ENCODE results near the gene DSCAM.

The DSCAM gene

GRCh38 chr21:40706176-40706575 is 140.8 kb downstream of the DSCAM start:
- DNase-seq (ENCODE audit: low spot score) = no peak

GRCh38 chr21:40704141-40704540 is 142.8 kb downstream of the DSCAM start:
- no peak for DNase-seq (ENCODE audit: low spot score)

DNA sequence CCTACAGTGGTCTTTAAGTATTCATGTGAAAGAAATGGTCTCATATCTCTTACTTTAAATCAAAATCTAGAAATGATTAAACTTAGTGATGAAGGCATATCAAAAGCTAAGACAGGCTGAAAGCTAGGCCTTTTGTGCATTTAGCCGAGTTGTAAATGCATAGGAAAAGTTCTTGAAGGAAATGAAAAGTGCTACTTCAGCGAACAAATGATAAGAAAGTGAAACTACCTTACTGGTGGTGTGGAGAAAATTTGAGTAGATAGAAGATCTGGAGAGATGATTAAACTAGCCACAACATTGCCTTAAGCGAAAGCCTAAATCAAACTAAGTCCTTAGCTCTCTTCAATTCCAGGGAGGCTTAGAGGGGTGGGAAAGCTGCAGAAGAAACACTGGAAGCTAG is 147.6 kb downstream of the DSCAM start:
- no peak for DNase-seq (ENCODE audit: low spot score)

GRCh38 chr21:40696246-40696645 is 150.7 kb downstream of the DSCAM start:
- no peak for DNase-seq (ENCODE audit: low spot score)

DNA sequence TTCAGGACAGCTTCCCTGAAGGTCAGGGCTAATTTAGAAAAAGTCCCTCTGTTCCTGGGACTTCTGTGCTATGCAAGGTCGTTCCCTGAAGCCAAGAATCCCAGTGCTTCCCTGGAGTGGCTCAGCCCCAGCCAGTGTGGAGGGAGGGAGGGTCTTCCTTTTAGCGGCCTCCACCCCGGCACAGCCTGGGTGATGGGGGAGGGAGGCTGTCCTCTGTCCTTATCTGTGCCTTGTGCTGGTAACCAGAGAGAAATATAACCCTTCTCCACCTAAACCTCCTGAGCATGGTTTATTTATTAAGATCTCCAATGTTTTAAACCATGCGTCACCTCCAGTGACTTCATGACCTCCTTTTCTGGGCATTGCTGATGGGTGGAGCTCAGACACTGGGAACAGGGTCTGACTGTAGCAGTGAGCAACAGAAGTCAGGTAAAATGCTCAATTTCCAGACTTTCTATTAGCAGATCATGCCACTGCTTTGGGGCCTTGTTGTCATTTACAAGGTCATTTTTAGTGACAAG is 157.1 kb downstream of the DSCAM start:
- DNase-seq (ENCODE audit: low spot score) = no peak

- DNase-seq (ENCODE audit: low spot score) = no peak
Observed at GRCh38 chr21:40689217-40689616, 157.7 kb downstream of the DSCAM start.

GRCh38 chr21:40688106-40688864 is 158.7 kb downstream of the DSCAM start:
- DNase-seq (ENCODE audit: low spot score) = no peak

DNA sequence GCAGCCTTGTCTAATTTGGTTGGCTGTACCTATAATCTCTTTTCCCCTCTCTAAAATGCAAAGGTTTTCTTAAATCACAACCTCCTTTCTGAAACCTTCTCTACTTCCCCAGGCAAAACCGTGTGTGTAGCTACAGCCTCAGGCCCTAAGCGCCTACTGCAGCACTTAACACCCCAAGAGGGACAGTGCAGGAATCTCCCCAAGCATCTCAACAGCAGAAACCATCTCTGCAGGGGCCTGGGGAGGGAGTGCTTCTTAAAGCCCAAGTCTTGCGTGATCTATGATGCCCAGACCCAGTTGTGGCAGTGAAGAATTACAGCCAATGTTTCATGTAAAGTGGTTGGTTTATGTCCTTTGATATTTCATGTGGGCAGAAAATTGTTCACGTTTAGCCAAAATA is 159.3 kb downstream of the DSCAM start:
- DNase-seq (ENCODE audit: low spot score) = no peak

GRCh38 chr21:40686526-40686925 is 160.4 kb downstream of the DSCAM start:
- no peak for DNase-seq (ENCODE audit: low spot score)

GRCh38 chr21:40685141-40685540 is 161.8 kb downstream of the DSCAM start:
- no peak for DNase-seq (ENCODE audit: low spot score)

- DNase-seq (ENCODE audit: low spot score) = no peak
Observed at GRCh38 chr21:40684726-40685125, 162.2 kb downstream of the DSCAM start.

DNA sequence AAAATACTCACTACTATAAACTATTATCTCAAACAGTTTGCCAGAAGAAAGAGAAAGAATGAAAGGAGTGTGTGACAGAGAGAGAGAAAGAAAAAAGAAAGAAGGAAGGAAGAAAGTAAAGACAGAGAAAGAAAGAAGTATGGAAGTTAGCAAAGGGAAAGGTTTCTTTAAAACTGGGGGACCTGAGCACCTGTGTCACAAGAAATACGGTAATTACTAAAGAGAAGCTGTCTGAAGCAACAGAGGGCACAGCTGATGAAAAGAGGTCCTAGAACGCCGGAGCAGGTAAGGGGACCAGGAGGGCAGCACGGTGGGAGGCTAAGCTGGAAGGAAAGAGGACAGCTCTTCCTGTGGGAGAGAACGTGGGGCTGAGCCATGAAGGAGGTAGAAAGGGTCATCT is 163.6 kb downstream of the DSCAM start:
- DNase-seq (ENCODE audit: low spot score) = no peak

DNA sequence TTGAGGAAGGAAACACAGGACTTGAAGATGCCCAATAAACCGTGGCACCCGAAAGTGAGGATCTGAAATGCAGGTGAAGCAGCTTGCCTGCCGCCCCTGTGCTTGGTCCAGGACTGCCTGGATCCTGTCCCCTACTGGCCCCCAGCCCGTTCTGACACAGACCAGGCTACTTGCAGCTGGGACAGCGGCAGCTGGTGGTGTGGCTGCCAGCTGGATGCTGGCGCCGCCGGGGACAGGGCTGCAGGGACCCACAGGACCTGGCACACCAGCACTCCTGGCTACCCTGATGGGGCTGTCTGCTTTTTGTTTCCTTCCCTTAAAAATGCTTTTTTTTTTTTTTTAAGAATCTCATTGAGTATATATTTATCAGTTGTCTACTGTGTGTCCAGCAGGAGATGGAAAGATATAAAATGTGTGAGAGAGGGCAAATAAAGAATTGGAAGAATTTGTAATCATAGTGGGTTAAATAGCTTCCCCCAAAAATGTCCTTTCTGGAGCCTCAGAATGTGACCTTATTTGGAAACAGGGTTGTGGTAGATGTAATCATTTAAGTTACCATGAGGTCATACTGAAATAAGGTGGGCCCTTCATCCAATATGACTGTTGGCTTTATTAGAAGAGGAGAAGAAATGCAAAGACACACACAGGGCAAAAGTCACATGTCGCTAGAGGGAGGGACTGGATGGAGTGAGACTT is 165.6 kb downstream of the DSCAM start:
- no peak for DNase-seq (ENCODE audit: low spot score)

GRCh38 chr21:40680311-40680710 is 166.6 kb downstream of the DSCAM start:
- DNase-seq (ENCODE audit: low spot score) = no peak

- no peak for DNase-seq (ENCODE audit: low spot score)
Observed at GRCh38 chr21:40678681-40679284, 168.2 kb downstream of the DSCAM start.

- no peak for DNase-seq (ENCODE audit: low spot score)
Observed at GRCh38 chr21:40675017-40675416, 171.9 kb downstream of the DSCAM start.

DNA sequence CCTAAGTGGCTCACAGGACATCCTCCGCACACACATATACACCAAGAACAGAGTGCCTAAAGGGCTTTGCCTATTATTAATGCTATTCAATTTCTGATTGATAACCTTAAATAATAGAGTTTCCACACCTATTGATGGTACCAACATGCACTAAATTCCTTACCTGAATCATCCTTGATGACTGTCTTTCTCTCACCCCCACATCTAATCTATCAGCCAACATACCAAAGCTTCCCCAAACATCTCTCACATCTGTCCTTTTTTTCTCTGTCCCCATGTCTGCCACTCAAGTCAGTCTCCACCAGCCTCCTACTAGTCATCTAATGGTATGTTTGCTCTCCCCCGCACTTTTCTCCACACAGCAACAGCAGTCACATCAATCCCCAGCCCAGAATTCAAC is 174.4 kb downstream of the DSCAM start:
- DNase-seq (ENCODE audit: low spot score) = no peak

GRCh38 chr21:40671716-40672115 is 175.2 kb downstream of the DSCAM start:
- DNase-seq (ENCODE audit: low spot score) = no peak

DNA sequence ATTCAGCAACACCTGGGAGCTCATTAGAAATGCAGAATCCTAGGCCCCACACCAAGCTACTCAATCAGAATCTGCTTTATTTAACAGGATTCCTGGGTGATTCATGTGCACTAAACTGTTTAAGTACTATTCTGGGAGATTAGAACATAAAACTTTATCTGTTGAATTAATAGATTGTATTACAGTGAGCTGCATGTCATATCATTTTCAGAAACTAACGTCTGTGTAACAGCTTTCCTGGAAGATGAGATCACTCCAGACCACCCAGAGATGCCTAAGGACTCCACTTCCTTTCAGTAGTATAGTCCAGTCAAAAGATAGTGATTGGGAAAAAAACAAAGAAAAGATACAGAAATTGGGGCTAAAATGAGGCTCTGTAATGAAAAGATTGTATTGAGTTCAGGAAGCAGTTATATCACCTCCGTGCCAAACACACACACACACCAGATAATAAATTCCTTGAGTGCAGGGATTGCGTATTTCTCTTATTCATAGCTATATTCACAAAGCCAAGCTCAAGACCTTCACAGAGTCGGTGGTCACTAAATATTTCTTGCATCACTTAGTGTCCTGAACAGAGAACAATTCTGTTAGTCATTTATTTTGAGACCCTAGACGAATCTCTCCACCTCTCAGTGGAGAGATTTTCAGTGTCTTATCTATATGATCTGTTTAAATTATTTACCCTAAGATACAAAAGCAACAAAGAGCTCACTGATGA is 178.2 kb downstream of the DSCAM start:
- no peak for DNase-seq (ENCODE audit: low spot score)

GRCh38 chr21:40667967-40668366 is 179.0 kb downstream of the DSCAM start:
- no peak for DNase-seq (ENCODE audit: low spot score)

DNA sequence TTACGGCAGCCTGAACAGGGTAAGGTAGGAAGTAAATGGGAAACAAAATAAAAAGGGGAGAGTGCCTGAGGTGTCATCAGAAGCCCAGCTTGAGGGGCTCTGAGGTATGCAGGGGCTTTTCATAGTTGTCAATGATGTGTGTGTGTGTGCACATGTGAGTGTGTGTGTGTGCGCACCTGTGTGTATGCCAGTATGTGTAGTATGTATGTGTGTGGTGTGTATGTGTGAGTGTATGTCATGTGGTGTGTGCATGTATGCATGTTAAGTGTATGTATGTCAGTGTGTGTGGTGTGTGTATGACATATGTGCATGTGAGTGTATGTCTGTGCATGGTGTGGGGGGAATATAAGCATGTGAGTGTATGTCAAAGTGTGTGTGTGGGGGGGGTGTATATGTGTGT is 184.1 kb downstream of the DSCAM start:
- no peak for DNase-seq (ENCODE audit: low spot score)

DNA sequence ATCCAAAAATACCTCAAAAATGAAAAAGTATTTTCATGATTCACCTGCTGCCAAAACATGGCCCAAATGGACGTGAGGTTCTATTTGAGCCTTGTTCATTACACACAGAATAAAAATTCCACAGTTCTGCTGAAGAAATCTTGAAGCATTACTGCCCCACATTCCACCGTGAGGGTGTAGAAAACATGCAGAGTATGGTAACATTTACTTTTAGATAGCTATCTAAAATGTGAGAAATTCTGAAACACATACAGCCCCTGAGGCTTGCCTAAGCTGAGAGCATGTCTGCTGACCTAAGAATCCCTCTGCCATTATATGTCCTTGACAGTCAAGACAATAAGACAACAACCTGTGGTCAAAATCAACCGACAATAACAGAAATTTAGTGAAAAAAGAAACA is 186.5 kb downstream of the DSCAM start:
- no peak for DNase-seq (ENCODE audit: low spot score)

Measured in NAMALWA (cell line).